ENCODE results near the gene RAB11FIP3.
"Not testable (repeated sequence)": the region's sequence is repeated elsewhere in the genome, so short reads cannot be mapped to it uniquely, and the experiment has no call there.

The RAB11FIP3 gene

DNA sequence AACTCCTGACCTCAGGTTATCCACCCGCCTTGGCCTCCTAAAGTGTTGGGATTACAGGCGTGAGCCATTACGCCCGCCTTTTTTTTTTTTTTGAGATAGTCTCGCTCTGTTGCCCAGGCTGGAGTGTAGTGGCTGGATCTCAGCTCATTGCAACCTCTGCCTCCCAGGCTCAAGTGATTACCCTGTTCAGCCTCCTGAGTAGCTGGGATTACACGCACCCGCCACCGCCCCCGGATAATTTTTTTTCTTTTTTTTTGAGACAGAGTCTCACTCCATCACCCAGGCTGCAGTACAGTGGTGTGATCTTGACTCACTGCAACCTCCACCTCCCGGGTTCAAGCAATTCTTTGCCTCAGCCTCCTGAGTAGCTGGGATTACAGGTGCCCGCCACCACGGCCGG, 3.3 kb upstream of the RAB11FIP3 start:
- not testable (repeated sequence) for DNase-seq (ENCODE audit: low read depth in 3 of 3)

DNA sequence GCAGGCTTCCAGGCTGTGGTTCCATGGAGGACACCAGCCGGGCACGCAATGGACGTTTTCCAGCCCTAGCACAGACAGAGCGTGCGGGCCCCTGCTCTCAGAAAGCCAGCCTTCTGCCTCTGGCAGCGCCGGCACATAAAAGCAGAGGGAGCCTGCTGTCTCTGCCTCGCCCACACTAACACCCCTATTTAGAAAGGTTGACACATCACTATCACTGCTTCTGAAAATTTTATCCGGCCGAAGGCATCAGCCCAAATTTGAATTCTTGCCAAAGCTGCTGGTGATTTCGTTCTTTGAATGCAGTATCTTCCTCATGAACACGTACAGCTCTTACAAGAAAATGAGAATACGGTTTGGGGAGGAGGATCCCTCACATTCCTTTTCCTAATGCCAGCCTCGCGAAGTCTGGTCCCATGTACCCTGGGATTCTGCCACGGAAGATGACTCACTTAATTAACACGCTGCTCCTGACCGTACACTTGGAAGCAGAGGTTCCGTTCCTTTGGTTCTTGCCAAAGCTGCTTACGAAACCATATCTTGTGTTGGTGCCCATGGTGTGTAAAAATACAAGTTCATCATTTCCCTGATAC, 1.3 kb upstream of the RAB11FIP3 start:
- no peak for DNase-seq (ENCODE audit: low read depth in 3 of 3)

GRCh38 chr16:424623-425081, 797 bp upstream of the RAB11FIP3 start:
- no peak for DNase-seq (ENCODE audit: low read depth in 3 of 3)

- DNase-seq (ENCODE audit: low read depth in 3 of 3): no peak
These were observed 278 bp downstream of the RAB11FIP3 start for GRCh38 chr16:425740-426114.

- no peak for DNase-seq (ENCODE audit: low read depth in 3 of 3)
These were observed 861 bp downstream of the RAB11FIP3 start for GRCh38 chr16:426115-426905.

GRCh38 chr16:426906-427249, 1.4 kb downstream of the RAB11FIP3 start:
- DNase-seq (ENCODE audit: low read depth in 3 of 3): no peak

- DNase-seq (ENCODE audit: low read depth in 3 of 3): no peak
These were observed 1.8 kb downstream of the RAB11FIP3 start for GRCh38 chr16:427250-427649.

- no peak for DNase-seq (ENCODE audit: low read depth in 3 of 3)
These were observed 5.5 kb downstream of the RAB11FIP3 start for GRCh38 chr16:430904-431303.

DNA sequence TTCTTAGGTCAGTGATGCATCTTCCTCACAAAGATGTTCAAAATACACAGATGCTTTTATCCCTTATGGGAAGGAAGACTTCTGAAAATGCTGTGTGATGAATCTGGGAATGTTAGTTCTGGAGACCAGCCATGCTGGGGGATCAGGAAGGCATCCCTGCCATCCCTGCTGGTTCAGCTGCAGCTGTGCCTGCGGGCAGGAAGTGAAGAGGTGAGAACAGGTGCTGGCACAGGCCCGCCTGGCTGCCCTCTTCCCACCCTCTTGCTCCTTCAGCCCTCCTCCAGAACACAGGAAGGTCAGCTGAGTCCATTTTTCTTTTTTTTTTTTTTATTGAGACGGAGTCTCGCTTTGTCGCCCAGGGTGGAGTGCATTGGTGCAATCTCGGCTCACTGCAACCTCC, 15.2 kb downstream of the RAB11FIP3 start:
- no peak for DNase-seq (ENCODE audit: low read depth in 3 of 3)

DNA sequence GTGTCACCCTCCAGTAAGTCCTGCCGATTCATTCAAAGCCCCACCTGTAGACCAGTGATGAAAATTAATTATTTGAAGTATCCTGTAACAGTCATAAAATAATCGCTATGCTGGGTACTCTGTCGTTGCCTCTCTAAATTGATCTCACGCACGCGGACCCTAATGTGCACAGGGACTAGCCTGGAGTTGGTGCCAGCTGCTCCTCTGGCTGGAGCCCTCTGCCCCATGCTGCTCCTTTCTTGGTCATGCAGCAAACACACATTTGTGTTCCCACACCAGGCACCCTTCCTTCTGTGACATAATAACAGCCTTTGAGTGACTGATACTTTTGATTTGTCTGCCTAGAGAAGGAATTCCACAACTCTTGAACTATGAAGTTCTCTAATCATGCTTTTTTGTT, 16.0 kb downstream of the RAB11FIP3 start:
- DNase-seq (ENCODE audit: low read depth in 3 of 3): no peak

DNA sequence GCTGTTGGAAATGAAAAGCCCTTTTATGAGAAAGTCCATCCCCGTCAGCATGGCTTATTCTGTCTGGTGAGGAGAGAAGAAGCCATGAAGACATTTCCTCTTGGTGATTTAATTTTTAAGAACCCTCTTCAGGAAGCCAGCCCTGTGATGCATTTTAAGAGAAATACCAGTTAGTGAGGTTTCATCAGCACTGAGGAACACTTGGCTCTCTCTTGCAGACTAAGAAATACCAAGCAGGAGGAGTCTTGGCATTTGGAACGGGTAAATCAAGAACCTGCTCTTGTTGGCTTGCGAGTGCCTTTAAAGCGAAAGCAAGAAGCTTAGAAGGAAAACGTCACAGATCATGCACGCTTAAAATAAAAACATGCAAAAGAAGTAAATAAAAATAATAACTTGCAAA, 17.5 kb downstream of the RAB11FIP3 start:
- DNase-seq (ENCODE audit: low read depth in 3 of 3): no peak

- DNase-seq (ENCODE audit: low read depth in 3 of 3): no peak
These were observed 18.6 kb downstream of the RAB11FIP3 start for GRCh38 chr16:444027-444426.

DNA sequence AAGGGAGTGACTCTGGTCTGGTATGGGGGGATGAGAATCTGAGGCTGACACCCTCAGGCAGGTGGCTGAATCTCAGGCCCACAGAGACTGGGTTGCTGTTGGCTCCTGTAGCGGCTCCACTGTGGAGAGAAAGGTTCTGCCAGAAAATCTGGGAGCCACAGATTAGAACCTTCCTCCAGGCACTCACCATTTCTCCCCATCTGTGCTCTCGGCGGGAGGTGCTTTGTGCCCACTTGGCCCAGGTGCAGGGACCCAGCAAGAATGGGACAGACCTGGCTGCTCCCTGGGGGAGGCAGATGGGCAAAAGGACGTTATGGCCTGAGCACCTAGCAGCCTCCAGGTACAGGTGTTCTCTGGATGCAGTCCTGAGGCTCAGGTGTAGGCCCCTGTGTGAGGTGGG, 20.1 kb downstream of the RAB11FIP3 start:
- DNase-seq (ENCODE audit: low read depth in 3 of 3): no peak

GRCh38 chr16:450385-450784, 24.9 kb downstream of the RAB11FIP3 start:
- no peak for DNase-seq (ENCODE audit: low read depth in 3 of 3)

GRCh38 chr16:450785-451512, 25.5 kb downstream of the RAB11FIP3 start:
- DNase-seq (ENCODE audit: low read depth in 3 of 3): no peak

GRCh38 chr16:454397-454940, 29.0 kb downstream of the RAB11FIP3 start:
- no peak for DNase-seq (ENCODE audit: low read depth in 3 of 3)

DNA sequence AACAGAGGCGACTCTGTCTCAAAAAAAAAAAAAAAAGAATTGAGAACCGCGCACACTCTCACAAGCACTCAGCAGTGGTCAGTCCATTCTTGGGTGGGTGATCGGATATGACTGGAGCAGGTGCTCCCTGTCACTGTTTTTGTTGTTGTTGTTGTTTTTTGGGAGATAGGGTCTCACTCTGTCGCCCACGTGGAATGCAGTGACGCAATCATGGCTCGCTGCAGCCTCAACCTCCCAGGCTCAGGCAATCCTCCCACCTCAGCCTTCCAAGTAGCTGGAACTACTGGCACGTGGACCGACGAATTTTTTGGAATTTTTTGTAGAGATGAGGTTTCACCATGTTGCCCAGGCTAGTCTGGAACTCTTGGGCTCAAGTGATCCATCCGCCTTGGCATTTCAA, 30.0 kb downstream of the RAB11FIP3 start:
- no peak for DNase-seq (ENCODE audit: low read depth in 3 of 3)

DNA sequence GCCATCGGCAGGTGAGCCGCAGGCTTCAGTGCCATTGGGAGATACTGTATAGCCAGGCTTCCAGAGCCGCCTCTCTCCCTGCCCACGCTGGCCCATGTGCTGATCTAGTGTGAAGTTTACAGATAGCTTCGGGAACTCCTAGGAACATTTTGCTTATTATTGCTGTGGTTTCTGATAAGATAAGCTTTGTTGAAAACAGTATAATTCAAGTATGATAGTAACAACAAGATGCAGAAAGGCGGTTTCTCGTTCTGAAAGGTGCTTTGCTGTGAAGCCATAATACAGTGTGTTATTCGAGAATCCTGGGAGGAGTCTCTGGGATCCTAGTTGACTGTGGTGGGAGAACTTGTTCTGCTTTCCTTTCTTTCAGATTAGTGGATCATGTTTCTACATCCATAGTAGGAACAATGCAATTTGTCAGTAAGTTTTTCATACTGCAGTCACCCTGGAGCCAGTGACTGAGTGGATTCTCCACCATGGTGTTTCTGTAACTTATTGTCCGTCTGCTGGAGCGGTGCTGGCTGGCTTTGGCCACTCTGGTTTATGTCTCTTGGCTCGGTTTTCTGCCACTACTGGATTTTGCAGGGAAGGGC, 31.5 kb downstream of the RAB11FIP3 start:
- DNase-seq (ENCODE audit: low read depth in 3 of 3): no peak

DNA sequence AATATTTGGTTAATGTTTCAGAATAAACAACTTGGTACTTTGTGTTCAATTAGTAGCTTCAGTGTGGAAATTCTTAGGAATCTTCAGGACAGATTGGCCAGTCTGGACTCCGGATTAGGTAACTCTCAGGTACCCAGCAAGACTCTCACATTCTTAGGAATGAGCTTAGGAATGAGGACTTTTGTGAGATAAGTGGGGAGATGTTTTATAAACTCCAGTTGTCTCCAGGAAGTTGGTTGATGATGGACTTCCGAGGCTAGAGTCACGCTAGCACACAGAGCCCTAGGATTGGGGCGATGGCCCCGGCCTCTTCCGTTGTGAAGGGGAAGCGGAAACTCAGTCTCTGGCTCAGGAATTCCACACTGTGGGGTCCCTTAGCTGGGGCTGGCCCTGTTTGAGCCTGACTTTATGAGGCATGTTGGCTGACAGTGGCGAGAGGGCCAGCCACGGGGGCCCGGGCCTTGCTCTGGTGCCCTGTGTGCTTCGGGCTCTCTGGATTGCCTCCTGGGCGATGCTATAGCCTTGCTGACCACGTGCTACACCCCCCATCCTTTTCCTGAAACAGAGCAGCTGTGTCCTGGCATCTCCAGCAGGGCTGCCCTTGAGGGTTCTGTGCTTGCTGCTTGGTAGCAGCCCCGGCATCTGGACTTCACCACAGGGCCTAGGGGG, 32.4 kb downstream of the RAB11FIP3 start:
- DNase-seq (ENCODE audit: low read depth in 3 of 3): no peak

DNA sequence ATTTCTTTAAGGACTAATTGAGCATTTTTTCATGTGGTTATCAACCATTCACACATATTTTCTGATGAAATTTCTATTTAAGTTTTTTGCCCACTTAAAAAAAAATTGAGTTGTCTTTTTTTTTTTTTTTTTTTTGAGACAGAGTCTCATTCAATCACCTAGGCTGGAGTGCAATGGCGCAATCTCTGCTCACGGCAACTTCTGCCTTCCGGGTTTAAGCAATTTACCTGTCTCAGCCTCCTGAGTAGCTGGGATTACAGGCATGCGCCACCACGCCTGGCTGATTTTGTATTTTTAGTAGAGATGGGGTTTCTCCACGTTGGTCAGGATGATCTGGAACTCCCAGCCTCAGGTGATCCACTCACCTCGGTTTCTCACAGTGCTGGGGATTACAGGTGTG, 34.3 kb downstream of the RAB11FIP3 start:
- DNase-seq (ENCODE audit: low read depth in 3 of 3): no peak

GRCh38 chr16:460787-461186, 35.3 kb downstream of the RAB11FIP3 start:
- no peak for DNase-seq (ENCODE audit: low read depth in 3 of 3)

DNA sequence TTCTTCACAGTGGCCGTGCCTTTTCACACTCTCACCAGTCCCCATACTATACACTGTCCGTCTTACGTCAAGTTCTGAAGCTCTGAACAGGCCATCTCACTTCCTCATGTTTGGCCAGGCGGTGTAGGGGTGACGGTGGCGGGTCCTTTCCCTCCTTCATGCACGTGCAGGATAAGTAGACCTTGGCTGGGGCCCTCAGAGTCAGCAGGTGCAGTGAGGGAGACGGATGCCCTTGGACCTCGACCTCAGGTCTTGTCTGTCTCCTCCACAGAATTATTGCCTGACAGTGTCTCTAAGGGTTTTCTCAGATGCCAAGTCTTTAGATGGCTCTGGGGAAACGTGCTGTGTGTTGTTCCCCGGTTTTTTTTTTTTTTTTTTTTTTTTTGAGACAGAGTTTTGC, 37.6 kb downstream of the RAB11FIP3 start:
- no peak for DNase-seq (ENCODE audit: low read depth in 3 of 3)
